ENCODE measurements around the gene C2CD2L.

DNA sequence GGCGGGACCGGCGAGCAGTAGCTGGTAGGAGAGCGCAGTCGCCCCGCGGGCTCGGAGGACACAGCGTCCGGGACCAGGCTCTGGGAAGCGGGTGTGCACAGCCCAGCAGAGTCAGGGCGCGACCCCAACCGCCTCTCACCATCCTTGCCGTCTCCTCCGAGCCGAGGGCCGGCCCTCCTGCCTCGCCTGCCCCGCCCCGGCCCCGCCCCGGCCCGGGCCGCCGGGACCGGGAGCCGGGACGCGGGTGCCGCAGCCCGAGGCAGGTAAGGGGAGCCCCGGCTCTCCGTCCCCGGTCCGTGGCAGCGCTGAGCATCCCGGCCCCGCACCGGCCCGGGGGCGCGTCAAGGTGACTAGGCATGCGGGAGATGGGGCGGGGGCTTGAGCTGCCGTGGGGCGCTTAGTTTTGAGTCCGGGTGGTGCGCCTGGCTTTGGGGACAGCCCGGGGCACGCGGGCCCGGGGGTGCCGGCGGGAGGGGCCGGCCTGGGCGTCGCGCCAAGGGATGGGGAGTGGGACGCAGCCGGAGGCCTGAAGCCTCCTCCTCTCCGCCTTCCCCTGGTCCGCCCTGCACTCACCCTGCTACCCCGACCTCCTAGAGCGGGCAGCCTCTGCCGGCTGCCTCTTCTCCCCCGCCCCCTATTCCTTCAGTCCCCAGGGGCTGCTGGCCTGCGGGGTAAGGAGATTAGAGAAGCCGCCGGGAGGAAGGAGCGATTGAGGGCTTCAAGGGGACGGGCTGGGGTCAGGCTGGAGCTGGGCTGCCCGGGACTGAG is 42.1 kb downstream of the C2CD2L start, which contains the start of gene ABCG4:
- TF ChIP-seq, protein P1, sequence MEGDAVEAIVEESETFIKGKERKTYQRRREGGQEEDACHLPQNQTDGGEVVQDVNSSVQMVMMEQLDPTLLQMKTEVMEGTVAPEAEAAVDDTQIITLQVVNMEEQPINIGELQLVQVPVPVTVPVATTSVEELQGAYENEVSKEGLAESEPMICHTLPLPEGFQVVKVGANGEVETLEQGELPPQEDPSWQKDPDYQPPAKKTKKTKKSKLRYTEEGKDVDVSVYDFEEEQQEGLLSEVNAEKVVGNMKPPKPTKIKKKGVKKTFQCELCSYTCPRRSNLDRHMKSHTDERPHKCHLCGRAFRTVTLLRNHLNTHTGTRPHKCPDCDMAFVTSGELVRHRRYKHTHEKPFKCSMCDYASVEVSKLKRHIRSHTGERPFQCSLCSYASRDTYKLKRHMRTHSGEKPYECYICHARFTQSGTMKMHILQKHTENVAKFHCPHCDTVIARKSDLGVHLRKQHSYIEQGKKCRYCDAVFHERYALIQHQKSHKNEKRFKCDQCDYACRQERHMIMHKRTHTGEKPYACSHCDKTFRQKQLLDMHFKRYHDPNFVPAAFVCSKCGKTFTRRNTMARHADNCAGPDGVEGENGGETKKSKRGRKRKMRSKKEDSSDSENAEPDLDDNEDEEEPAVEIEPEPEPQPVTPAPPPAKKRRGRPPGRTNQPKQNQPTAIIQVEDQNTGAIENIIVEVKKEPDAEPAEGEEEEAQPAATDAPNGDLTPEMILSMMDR (IDR thresholded peaks at IDR 0.05; ENCODE audit: insufficient read depth, low read length): no peak
- no peak for TF ChIP-seq POLR2AphosphoS5 (IDR thresholded peaks at IDR 0.05; ENCODE audit: low read depth)

Data from HL-60 (cell line).